GM18951 (cell line): Measurements from ENCODE around the gene TBXAS1.
"Not testable (repeated sequence)": the region's sequence is repeated elsewhere in the genome, so short reads cannot be mapped to it uniquely, and the experiment has no call there.

ENCODE experiments used
- POLR2A ChIP-seq: IDR thresholded peaks from 4 replicates; pipeline ENCODE4 v1.6.1; 2011; ENCODE audit warnings: mild to moderate bottlenecking; ENCODE audit not compliant: insufficient read length, insufficient read depth; ENCODE audit errors: extremely low read depth
- in situ Hi-C: fragments of 300-500 bp; cut with MboI; formaldehyde crosslinking; loops from one replicate; pipeline ENCODE4 v1.12.0; 2022; ENCODE audit warnings: low sequenced_read_pairs, mixed read lengths, inconsistent platforms; ENCODE audit not compliant: unreplicated experiment

TBXAS1 gene

GRCh38 chr7:139838876-139839275 is 9.8 kb downstream of the TBXAS1 start:
- in situ Hi-C loops, result no loop called here
- no peak for TF ChIP-seq POLR2A

- in situ Hi-C loops, result no loop called here
- TF ChIP-seq POLR2A, result no peak
Observed at GRCh38 chr7:139840776-139841175, 11.7 kb downstream of the TBXAS1 start.

DNA sequence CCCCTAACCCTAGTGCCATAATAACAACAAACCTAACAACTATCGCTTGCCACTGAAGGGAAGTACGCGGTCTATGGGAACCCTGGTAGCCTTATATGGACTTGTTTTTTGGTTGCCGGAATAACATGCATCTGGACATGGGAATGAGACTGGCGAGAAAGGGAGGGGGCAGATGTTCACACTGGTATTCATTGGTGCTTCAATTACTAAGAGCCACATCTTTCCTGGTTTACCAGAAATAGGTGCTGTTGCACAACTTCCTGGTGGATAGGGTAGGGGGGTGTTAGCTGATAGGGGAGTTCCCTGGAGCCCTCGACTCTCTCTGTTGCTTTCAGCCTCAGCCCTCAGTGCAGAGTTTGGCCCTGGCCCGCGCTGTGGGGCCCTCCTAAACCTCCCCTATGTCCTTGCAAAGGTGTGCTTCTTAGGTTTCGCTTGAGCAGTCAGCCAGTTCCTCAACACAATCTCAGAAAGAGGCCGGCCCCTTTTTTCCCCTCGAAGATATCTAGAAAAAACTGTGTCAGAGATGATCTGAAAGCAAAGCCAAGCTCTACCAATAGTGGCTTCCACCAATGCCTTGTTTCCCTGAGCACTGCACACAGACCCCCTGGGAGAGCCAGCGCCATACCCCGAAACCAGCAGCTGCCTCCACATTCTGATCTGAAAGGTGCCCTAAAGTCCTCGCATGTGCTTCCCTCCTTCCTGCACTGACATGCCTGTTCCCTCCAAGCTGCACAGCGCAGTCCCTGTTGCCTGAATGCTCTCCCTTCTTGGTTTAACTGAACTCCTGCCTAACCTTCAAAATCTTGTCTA is 13.5 kb downstream of the TBXAS1 start:
- in situ Hi-C loops, result no loop called here
- no peak for TF ChIP-seq POLR2A

GRCh38 chr7:139843211-139843537 is 14.1 kb downstream of the TBXAS1 start:
- in situ Hi-C loops, result not testable (repeated sequence)

DNA sequence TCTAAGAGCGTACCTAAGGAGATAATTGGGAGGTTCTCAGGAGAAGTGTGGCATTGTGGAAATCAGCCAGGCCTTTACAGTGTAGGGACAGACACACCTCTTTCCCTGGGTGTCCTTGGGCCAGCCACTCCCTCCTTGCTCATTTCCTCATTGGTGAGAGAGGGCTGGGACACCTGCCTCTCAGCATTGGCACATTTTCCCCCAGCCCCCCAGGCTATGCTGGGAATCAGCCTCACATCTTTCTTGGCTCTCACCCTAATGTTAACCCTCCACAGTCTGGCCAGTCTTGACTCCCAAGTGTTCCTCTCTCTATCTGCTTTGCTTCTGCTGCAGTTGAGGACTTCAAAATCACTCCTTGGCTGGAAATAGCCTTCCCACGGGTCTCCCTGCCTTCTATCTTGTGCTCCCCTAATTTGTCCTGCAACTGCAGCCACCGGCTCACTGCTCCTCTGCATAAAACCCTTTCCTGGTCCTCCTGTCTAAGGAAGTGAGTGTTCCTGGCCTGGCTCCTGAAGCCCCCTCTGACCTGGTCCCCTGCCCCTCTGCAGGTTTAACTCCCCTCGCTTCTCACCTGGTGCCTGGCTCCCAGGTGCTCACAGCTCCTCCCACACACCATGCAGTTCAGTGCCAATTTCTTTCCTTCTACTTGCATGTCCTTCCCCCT is 15.8 kb downstream of the TBXAS1 start:
- no peak for TF ChIP-seq POLR2A
- in situ Hi-C loops, result no loop called here

DNA sequence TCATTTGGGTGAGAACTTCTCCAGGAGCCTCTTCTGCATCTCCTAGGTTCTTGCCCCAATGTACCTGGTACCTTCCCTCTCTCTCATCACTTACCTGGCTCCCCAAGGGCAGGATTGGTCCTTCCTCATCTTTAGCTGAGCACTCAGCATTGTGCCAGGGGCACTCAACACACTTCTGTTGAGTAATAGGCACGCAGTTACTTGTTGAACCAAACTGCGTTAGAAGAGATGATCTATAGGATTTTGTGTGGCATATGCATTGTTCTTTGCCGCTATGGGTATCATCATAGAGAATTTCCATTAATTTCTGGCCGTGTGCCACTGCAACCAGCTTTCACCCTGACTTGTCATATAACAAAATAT is 16.4 kb downstream of the TBXAS1 start:
- in situ Hi-C loops, result no loop called here
- no peak for TF ChIP-seq POLR2A

- in situ Hi-C loops, result no loop called here
Observed at GRCh38 chr7:139846297-139846696, 17.2 kb downstream of the TBXAS1 start.

GRCh38 chr7:139848274-139848673 is 19.2 kb downstream of the TBXAS1 start:
- no peak for TF ChIP-seq POLR2A
- in situ Hi-C loops, result no loop called here

More at GRCh38 chr7:139846297-139846696, 17.2 kb downstream of the TBXAS1 start:
- no peak for TF ChIP-seq POLR2A

DNA sequence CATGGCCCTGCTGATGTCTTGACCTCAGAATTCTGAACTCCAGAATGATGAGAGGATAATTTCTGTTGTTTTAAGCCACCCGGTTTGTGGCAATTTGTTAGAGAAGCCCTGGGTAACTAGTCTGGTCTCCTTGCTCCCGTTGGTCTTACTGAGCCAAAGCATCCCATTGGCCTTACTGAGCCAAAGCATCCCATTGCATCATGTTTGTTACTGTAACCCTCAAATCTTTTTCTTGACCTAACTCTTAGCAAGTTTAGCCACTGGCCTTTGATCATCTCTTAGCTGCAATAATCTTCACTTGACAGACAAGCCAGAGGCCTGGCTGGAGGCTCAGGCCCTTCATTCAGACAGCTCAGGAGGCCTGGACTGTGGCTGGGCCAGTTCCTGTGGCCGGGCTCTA is 21.8 kb downstream of the TBXAS1 start:
- no peak for TF ChIP-seq POLR2A
- in situ Hi-C loops, result no loop called here

- TF ChIP-seq POLR2A, result no peak
Observed at GRCh38 chr7:139851770-139852481, 22.9 kb downstream of the TBXAS1 start.

DNA sequence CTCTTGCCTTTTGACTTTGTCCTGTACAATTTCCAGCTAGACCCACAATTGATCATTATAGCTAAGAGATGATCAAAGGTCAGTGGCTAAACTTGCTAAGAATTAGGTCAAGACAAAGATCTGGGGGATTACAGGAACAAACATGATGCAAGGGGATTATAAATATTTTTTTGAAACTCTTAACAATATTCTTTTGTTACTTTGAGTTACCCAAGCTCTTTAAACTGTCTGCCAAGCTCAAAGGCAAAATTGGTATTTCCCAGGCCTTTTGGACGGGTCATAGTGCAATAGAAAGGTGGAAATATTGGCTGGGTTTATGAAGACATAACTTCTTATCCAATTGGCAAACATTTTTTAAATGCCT is 23.4 kb downstream of the TBXAS1 start:
- in situ Hi-C loops, result no loop called here
- no peak for TF ChIP-seq POLR2A

More at GRCh38 chr7:139851770-139852481, 22.9 kb downstream of the TBXAS1 start:
- in situ Hi-C loops, result no loop called here

GRCh38 chr7:139853506-139854123 is 24.6 kb downstream of the TBXAS1 start:
- in situ Hi-C loops, result no loop called here
- TF ChIP-seq POLR2A, result no peak

GRCh38 chr7:139854124-139854511 is 25.1 kb downstream of the TBXAS1 start:
- no peak for TF ChIP-seq POLR2A

More at GRCh38 chr7:139854124-139854511, 25.1 kb downstream of the TBXAS1 start:
- in situ Hi-C loops, result no loop called here
